Upper lobe of left lung (tissue), 4 donors: ENCODE measurements around the gene CD14.

Source experiments
- CTCF ChIP-seq, 6 experiments: fragments of 450-650 bp in 4 of 6; fragments of 200-600 bp in 2 of 6; sonication (generic) in 2 of 6; IDR thresholded peaks; one replicate each; pipeline ENCODE4 v1.5.1; 2016 to 2019; ENCODE audit warnings: antibody characterized with exemption in 6 of 6
- EP300 ChIP-seq, 4 donors: sonication (generic); formaldehyde crosslinking; IDR thresholded peaks; one replicate each; pipeline ENCODE4 v1.5.1; 2017; ENCODE audit warnings: antibody characterized with exemption in 4 of 4, control low read depth in 2 of 4
- POLR2A ChIP-seq, 4 donors: fragments of 450-650 bp; IDR thresholded peaks; one replicate each; pipeline ENCODE4 v1.5.1; 2016 to 2017; ENCODE audit warnings: antibody characterized with exemption in 4 of 4, mild to moderate bottlenecking in 2 of 4
- POLR2AphosphoS5 ChIP-seq, 2 donors: sonication (generic); formaldehyde crosslinking; IDR thresholded peaks; one replicate each; pipeline ENCODE4 v1.5.1; 2017; ENCODE audit warnings: antibody characterized with exemption in 2 of 2

GRCh38 chr5:140634103-140634502, 1.1 kb upstream of the CD14 start:
- TF ChIP-seq CTCF (IDR thresholded peaks at IDR 0.05) = no peak
- no peak for TF ChIP-seq POLR2A (IDR thresholded peaks at IDR 0.05)
- no peak for TF ChIP-seq EP300 (IDR thresholded peaks at IDR 0.05)
- TF ChIP-seq POLR2AphosphoS5 (IDR thresholded peaks at IDR 0.05) = no peak
